ENCODE results near the gene CASTOR2.
A peak's percentile ranks its signal among the peaks of the same experiment; 100 is the strongest.
"Not testable (repeated sequence)": the region's sequence is repeated elsewhere in the genome, so short reads cannot be mapped to it uniquely, and the experiment has no call there.

CASTOR2 gene

GRCh38 chr7:75064291-75064690, 99.8 kb downstream of the CASTOR2 start:
- H3K9me3 ChIP-seq (ENCODE audit: control insufficient read depth, low read depth, low read length): no peaks in the 10 kb centered on the region
- H3K27ac ChIP-seq (ENCODE audit: low read length): no peak overlapping the region
- H3K4me3 ChIP-seq (ENCODE audit: low read length): no peak overlapping the region
- no peaks in the 10 kb centered on the region for H3K4me1 ChIP-seq (ENCODE audit: control insufficient read depth, low read depth, low read length)
- H3K9ac ChIP-seq (ENCODE audit: low read length): no peak overlapping the region
- H3K36me3 ChIP-seq (ENCODE audit: control insufficient read depth, low read depth, low read length): peaks cover 59% of the 10 kb centered on the region
- H3K27me3 ChIP-seq (ENCODE audit: control insufficient read depth, insufficient read depth, low read length): no peaks in the 10 kb centered on the region

GRCh38 chr7:75064801-75065200, 100.3 kb downstream of the CASTOR2 start:
- no peaks in the 10 kb centered on the region for H3K4me1 ChIP-seq (ENCODE audit: control insufficient read depth, low read depth, low read length)
- no peak overlapping the region for H3K4me3 ChIP-seq (ENCODE audit: low read length)
- no peak overlapping the region for H3K27ac ChIP-seq (ENCODE audit: low read length)
- no peaks in the 10 kb centered on the region for H3K9me3 ChIP-seq (ENCODE audit: control insufficient read depth, low read depth, low read length)
- no peak overlapping the region for H3K9ac ChIP-seq (ENCODE audit: low read length)
- peaks cover 60% of the 10 kb centered on the region for H3K36me3 ChIP-seq (ENCODE audit: control insufficient read depth, low read depth, low read length)
- H3K27me3 ChIP-seq (ENCODE audit: control insufficient read depth, insufficient read depth, low read length): no peaks in the 10 kb centered on the region

GRCh38 chr7:75066521-75066920, 102.0 kb downstream of the CASTOR2 start:
- Histone ChIP-seq H3K27ac (ENCODE audit: low read length) (no peak overlapping the region), H3K4me1 (ENCODE audit: control insufficient read depth, low read depth, low read length) (no peaks in the 10 kb centered on the region), H3K9ac (ENCODE audit: low read length) (no peak overlapping the region), H3K4me3 (ENCODE audit: low read length) (no peak overlapping the region), H3K36me3 (ENCODE audit: control insufficient read depth, low read depth, low read length) (peaks cover 54% of the 10 kb centered on the region), H3K9me3 (ENCODE audit: control insufficient read depth, low read depth, low read length) (no peaks in the 10 kb centered on the region), H3K27me3 (ENCODE audit: control insufficient read depth, insufficient read depth, low read length) (no peaks in the 10 kb centered on the region)

GRCh38 chr7:75072981-75073283, 108.4 kb downstream of the CASTOR2 start:
- Histone ChIP-seq H3K9ac (ENCODE audit: low read length) (peak overlapping the region; percentile 85), H3K36me3 (ENCODE audit: control insufficient read depth, low read depth, low read length) (peaks cover 17% of the 10 kb centered on the region), H3K27ac (ENCODE audit: low read length) (peak overlapping the region; percentile 71), H3K27me3 (ENCODE audit: control insufficient read depth, insufficient read depth, low read length) (no peaks in the 10 kb centered on the region), H3K4me1 (ENCODE audit: control insufficient read depth, low read depth, low read length) (no peaks in the 10 kb centered on the region), H3K4me3 (ENCODE audit: low read length) (peak overlapping the region; percentile 85), H3K9me3 (ENCODE audit: control insufficient read depth, low read depth, low read length) (no peaks in the 10 kb centered on the region)

- not testable (repeated sequence) for H3K4me1 ChIP-seq (ENCODE audit: control insufficient read depth, low read depth, low read length); H3K9ac ChIP-seq (ENCODE audit: low read length); H3K27ac ChIP-seq (ENCODE audit: low read length); H3K9me3 ChIP-seq (ENCODE audit: control insufficient read depth, low read depth, low read length); H3K27me3 ChIP-seq (ENCODE audit: control insufficient read depth, insufficient read depth, low read length)
- H3K4me3 ChIP-seq (ENCODE audit: low read length): peak overlapping the region; percentile 85
- peaks cover 14% of the 10 kb centered on the region for H3K36me3 ChIP-seq (ENCODE audit: control insufficient read depth, low read depth, low read length)
Measured at GRCh38 chr7:75074262-75074641, 109.7 kb downstream of the CASTOR2 start.
